ENCODE measurements around the gene SUPV3L1. TPM values are rescaled to one million over a fixed set of nuclear protein-coding genes. Genes with fewer than 3 reads are reported as not detected.
"Not testable (repeated sequence)": the region's sequence is repeated elsewhere in the genome, so short reads cannot be mapped to it uniquely, and the experiment has no call there.

The SUPV3L1 gene
- total RNA-seq, result 26.6 and 32.9 TPM in 2 replicates
- 29.3 TPM for polyA plus RNA-seq (2012)

DNA sequence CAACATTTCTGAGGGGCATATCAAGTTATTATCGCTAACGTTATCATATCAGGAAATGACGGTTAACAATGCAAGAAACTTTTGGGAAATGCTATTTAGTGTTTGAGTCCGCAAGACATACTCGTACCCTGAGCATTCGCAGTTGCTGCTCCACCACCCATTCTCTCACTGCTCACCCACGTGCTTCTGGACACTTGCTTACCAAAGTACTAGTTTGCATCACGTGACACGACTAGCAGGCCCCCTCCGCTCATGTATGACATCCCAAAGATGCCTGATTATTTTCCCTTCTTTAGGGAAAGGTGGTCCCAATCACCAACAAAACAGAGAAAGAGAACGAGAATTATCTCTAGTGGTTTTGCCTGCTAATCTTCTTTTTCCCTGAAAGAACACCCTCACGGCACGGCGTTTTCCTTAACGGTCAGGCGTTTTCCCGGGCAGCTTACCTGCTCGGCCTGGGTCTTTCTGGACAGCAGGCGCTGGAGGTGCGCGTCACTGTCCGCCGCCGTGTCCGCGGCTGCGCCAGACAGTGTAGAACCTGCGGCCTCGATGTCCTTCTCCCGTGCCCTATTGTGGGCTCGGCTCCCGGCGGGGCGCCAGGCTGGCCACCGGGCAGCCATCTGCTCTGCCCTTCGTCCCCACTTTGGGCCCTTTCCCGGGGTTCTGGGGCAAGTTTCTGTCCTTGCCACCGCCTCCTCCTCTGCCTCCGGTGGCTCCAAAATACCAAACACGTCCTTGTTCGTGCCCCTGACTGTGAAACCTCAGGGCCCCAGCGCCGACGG is at the start of gene SUPV3L1:
TSS of gene SUPV3L1 (plus strand) at position 492 of the 782 bp plus-strand sequence. CDS start at position 550, 58 bp downstream.
- peak; percentile 97 for DNase-seq (ENCODE audit: low read depth)

- no peak for DNase-seq (ENCODE audit: low read depth)
These were observed 49.8 kb upstream of the SUPV3L1 start for GRCh38 chr10:69130251-69130650.

DNA sequence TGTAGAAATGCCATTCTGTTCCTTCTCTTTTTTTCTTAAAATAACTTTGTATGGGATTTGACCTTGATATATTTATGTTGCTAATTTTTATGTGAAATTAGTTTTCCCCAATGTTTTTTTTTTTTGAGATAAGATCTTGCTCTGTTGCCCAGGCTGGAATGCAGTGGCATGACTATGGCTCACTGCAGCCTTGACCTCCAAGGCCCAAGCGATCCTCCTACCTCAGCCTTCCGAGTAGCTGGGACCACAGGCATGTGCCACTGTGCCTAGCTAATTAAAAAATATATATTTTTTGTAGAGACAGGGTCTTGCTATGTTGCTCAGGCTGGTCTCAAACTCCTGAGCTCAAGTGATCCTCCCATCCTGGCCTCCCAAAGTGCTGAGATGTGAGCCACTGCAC is 40.1 kb upstream of the SUPV3L1 start:
- DNase-seq (ENCODE audit: low read depth), result no peak

DNA sequence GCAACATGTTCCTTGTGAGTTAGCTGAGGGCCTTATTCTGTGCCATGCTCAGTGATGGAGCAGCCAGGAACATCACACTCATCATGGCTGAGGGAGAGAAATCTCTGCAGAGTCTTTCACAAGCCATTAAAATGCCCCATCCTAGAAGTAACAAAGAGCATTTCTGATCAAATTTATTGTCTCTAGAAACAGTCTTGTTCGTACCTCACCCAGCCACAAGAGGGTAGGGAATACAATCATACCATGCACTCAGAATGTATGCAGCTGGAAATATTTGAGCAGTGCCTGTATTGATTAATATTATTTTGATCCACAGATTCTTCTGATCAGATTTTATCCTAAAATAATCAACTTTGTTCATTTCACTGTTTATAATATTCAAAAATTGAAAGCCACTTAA is 38.7 kb upstream of the SUPV3L1 start:
- no peak for DNase-seq (ENCODE audit: low read depth)

DNA sequence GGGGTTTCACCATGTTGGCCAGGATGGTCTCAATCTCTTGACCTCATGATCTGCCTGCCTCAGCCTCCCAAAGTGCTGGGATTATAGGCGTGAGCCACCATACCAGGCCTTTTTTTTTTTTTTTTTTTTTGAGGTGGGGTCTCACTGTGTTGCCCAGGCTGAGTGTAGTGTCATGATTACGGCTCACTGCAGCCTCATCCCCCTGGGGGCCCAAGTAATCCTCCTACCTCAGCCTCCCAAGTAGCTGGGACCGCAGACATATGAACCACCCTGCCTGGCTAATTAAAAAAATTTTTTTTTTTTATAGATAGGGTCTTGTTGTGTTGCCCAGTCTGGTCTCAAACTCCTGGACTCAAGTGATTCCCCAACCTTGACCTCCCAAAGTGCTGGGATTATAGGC is 38.0 kb upstream of the SUPV3L1 start:
- not testable (repeated sequence) for DNase-seq (ENCODE audit: low read depth)

GRCh38 chr10:69142983-69143382 is 37.1 kb upstream of the SUPV3L1 start:
- DNase-seq (ENCODE audit: low read depth), result no peak

DNA sequence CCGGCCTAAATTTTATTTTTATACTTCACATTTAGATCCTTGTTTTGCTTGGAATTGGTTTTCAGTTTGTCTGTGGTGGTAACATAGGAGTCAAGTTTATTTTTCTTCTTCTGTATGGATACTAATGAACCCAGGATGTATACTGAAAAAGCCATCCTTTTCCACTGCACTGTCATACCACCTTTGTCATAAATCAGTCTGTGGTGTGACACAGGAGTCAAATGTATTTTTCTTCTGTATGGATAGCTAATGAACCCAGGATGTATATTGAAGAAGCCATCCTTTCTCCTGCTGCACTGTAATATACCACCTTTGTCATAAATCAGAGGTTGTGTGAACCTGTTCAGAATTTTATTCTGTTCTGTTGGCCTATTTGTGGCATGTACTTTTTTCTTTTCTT is 34.7 kb upstream of the SUPV3L1 start:
- no peak for DNase-seq (ENCODE audit: low read depth)

DNA sequence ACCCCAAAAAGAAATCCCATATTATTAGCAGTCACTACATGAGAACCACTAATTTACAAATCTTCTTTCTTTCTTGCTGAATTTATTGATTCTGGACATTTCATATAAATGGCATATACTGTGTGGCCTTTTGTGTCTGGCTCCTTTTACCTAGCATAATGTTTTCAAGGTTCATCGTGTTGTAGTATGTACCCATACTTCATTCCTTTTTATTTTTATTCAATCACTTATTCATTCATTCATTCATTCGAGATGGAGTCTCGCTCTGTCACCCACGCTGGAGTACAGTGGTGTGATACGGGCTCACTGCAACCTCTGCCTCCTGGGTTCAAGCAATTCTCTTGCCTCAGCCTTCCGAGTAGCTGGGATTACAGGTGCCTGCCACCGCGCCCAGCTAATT is 34.2 kb upstream of the SUPV3L1 start:
- DNase-seq (ENCODE audit: low read depth), result no peak

- DNase-seq (ENCODE audit: low read depth), result no peak
These were observed 33.3 kb upstream of the SUPV3L1 start for GRCh38 chr10:69146759-69147158.

GRCh38 chr10:69151984-69152383 is 28.1 kb upstream of the SUPV3L1 start:
- DNase-seq (ENCODE audit: low read depth), result no peak

DNA sequence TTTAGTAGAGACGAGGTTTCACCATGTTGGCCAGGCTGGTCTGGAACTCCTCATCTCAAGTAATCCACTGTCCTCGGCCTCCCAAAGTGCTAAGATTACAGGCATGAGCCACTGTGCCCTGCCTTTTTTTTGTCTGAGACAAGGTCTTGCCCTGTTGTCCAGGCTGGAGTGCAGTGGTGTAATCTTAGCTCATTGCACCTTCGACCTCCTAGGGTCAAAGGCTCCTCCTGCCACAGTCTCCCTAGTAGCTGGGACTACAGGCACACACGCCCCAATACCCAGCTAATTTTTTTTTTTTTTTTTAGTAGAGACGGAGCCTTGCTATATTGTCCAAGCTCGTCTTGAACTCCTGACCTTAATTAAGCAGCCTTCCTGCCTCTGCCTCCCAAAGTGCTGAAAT is 26.8 kb upstream of the SUPV3L1 start:
- DNase-seq (ENCODE audit: low read depth), result no peak

- peak; percentile 2 for DNase-seq (ENCODE audit: low read depth)
These were observed 19.2 kb upstream of the SUPV3L1 start for GRCh38 chr10:69160809-69161241.

DNA sequence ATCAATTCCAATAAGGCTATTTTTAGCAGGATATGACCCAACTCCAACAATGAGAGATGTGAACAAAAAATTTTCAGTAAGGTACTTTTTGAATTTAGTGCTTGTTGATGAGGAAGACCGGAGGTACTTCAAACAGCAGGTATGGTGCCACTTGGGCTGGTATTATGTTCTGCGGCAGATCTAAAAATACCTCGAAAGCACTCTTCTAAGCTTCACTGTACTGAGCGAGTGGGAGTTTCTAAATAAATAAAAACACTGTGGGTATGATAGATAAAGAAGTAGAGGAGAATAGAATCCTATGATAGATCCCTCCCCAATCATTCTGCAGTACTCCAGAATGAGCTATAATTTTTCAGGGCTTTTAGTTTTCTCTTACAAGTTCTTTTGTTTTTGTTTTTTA is 11.5 kb upstream of the SUPV3L1 start:
- no peak for DNase-seq (ENCODE audit: low read depth)

DNA sequence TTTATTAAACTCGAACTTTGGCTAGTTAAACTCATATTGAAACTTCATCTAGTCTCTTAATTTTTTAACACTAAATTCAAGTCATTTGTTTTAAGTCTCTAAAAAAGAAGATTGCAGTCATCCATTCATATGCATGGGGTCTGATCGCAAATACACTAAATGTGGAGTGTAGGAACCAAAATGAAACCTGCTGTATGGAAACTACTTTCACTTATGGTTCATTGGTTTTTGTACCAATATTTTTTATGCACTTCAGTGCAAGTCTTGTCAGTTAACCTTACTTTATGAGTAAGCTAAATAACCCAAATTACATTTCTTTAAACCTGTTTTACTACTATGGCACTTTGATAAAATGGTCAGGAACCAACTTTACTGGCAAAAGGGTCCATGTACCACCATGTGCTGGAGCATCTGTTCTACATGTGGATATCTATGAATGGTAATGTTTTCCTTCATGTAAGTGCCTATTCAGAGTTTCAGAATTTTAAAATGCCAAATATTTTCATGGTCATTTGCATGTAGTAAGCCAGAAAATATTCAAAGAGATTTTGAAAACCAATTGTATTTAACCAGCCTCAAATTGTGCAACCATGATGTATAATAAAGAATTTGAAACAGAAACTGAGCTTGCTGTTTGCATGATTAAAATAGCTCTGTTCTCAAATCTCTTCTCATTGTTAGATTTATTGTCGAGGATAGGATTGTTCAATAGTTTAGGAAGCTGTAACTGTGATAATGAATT is 7.6 kb upstream of the SUPV3L1 start:
- no peak for DNase-seq (ENCODE audit: low read depth)

DNA sequence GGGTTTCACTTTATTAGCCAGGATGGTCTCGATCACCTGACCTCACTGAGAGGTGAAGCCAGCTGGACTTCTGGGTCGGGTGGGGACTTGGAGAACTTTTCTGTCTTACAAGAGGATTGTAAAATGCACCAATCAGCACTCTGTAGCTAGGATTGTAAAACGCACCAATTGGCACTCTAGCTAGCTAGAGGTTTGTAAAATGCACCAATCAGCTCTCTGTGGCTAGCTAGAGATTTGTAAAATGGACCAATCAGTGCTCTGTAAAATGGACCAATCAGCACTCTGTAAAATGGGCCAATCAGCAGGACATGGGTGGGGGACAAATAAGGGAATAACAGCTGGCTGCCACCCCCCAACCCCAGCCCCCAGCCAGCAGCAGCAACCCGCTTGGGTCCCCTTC is 4.7 kb upstream of the SUPV3L1 start:
- DNase-seq (ENCODE audit: low read depth), result not testable (repeated sequence)

- no peak for DNase-seq (ENCODE audit: low read depth)
These were observed 3.2 kb upstream of the SUPV3L1 start for GRCh38 chr10:69176823-69177222.

DNA sequence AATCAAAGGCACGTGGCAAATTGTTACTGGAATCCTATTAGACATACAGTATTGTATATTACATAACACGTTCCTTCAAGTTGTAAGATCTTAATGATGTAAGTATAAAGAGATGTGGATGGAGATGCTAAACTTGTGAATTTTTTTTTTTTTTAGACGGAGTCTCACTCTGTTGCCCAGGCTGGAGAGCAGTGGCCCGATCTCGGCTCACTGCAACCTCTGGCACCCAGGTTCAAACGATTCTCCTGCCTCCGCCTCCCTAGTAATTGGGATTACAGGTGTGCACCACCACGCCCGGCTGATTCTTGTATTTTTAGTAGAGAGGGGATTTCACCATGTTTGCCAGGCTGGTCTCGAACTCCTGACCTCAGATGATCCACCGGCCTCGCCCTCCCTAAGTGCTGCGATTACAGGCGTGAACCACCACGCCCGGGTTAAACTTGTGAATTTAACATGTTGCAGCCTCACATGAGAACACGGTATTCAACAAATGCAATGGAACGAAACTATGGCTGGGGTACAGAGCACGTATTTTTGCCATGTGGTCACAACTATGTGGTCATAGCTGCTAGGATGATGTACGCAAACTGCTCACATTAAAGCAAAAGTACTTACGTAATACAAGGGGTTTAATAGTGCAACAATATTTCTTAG is 818 bp upstream of the SUPV3L1 start:
- no peak for DNase-seq (ENCODE audit: low read depth)

DNA sequence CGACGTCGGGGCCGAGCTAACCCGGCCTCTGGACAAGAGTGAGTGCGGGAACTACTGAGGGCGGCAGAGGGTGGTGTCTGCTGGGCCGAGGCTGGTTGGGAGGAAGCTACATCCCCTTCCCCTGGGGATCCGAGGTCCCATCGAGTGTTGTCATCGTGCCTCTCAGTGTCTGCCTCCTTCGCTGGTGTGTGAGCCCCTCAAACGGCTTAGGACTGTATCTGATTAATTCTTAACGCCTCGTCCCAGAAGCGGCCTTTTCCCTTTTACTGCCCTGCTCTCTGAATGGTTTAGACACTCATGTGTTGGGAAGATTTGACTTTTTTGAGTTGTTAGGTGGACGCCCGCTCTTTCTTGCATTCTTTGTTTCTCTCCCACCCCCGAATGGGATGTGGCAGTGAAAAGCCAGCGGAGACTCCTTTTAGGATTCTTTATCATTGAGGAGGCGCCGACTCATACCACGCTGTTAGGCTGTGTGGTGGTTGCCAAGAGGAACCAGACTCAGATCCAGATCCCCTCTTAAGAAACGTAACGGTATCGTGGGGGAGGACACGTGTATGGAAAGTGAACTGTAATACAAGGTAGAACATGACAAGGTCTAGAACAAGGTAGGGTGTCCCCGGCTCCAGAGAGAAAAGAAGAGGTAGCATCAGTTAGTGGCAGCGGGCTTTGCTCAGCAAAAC is 631 bp downstream of the SUPV3L1 start:
- DNase-seq (ENCODE audit: low read depth), result peak; percentile 11

DNA sequence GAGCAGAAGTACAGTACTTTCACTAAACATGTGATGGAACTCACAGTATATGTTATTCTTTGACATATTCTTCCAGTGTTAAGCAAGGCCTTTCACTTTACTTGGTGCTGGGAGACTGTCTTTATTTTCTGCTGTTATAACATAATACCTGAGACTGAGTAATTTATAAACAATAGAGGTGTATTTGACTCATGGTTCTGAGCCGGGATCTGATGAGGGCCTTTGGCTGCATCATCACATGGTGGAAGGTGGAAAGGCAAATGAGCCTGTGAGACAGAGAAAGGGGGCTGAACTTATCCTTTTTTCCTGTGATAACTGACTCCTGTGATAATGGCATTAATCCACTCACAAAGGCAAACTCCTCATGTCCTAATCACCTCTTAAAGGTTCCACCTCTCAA is 1.4 kb downstream of the SUPV3L1 start:
- no peak for DNase-seq (ENCODE audit: low read depth)

GRCh38 chr10:69182005-69182404 is 2.0 kb downstream of the SUPV3L1 start:
- DNase-seq (ENCODE audit: low read depth), result no peak

- DNase-seq (ENCODE audit: low read depth), result no peak
These were observed 6.5 kb downstream of the SUPV3L1 start for GRCh38 chr10:69186524-69186923.

All from myocyte (in vitro differentiated cells).